Measurements from ENCODE around the gene FOXQ1. TPM values are rescaled to one million over a fixed set of nuclear protein-coding genes. Genes with fewer than 3 reads are reported as not detected.
A peak's percentile ranks its signal among the peaks of the same experiment; 100 is the strongest.

FOXQ1 gene
- total and polyA plus RNA-seq, 2 of the 13 experiments (the other 11 are each of a cell fraction or from before 2014, with no cell fraction given), result 35.2 to 39.8 TPM

DNA sequence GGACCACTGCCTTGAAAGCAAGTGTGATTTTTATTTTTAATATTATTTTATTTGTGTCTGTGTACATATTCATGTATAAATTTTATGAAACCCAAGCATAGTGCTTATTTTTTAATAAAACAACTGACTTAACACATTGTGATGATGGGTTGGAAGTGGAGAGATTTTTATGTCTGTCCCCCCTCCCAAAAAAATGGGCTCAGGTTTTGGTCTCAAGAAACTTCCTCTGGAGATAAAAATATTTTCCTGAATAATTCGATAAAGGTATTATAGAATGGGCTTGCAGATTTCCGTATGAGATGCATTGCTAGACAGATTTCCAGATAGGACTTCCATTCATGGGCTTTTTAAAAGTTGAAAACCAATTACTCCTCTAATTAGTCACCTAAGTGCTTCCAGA lies 2.7 kb downstream of the FOXQ1 start:
- ChIA-PET CTCF (ENCODE audit: low intra/inter-chr PET ratio, low total read pairs) (interaction anchor here (1.0 to 3.6 kb wide), 3 partner anchors 21 to 86 kb away, joined by 3 to 22 read pairs (median 15); no protein-coding TSS in a partner anchor), POLR2A (interaction anchor here (1.5 to 12.0 kb wide), 7 partner anchors 11 to 413 kb away, joined by 3 to 900 read pairs (median 269); no protein-coding TSS in a partner anchor)
- peak overlapping the region; percentile 98 for H3K4me2 ChIP-seq (ENCODE audit: low read depth, low read length)
- H3K27me3 ChIP-seq (ENCODE audit: control insufficient read depth in 1 of 2, insufficient read depth in 2 of 2, low read length in 2 of 2), result no peaks in the 10 kb centered on the region; a peak in 1 of 5 replicates
- peaks cover 37% of the 10 kb centered on the region for H3K79me2 ChIP-seq (ENCODE audit: insufficient read depth, low read length)
- H2AFZ ChIP-seq (ENCODE audit: low read length), result no peak overlapping the region
- DNase-seq (ENCODE audit: low spot score) (no peak), FAIRE-seq (no peak), ATAC-seq (no peak)
- in situ Hi-C loops (cut with HindIII; ENCODE audit: extremely low pct_ligation_motif_present, low pct_unique_long_range_greater_than_20kb), result loop anchor here (5.0 kb wide), 2 partner anchors 47 to 257 kb away; no protein-coding TSS in a partner anchor
- no peaks in the 10 kb centered on the region for H3K36me3 ChIP-seq (replicated peaks in 1 of 2; ENCODE audit: control insufficient read depth in 1 of 2, insufficient read depth in 2 of 2, low read length in 2 of 2)
- 6% methylated on average over 2 of the region's 2 CpGs for WGBS (ENCODE audit: low lambda C conversion rate)
- H3K9ac ChIP-seq (ENCODE audit: insufficient read depth, low read depth, low read length), result peak overlapping the region; percentile 86
- H3K4me1 ChIP-seq (ENCODE audit: insufficient read depth, low read length), result peaks cover 43% of the 10 kb centered on the region
- H3K4me3 ChIP-seq (replicated peaks in 1 of 3; ENCODE audit: insufficient read depth in 1 of 3, low read depth in 2 of 3, low read length in 3 of 3), result peak overlapping the region; percentile 89 to 98 (median 98)
- intact Hi-C loops (cut with micrococcal nuclease; ENCODE audit: unreplicated experiment), result loop anchor here (5.0 kb wide), 2 partner anchors 132 to 182 kb away; no protein-coding TSS in a partner anchor
- BruUV-seq (replicated peaks), result no TSS peak
- peaks cover 15% of the 10 kb centered on the region for H4K20me1 ChIP-seq (ENCODE audit: insufficient read depth, low read length)
- TF ChIP-seq ZNF879 (CRISPR knock-in tag; IDR thresholded peaks at IDR 0.05) (0 out of 2 replicates have a peak, but pooled peaks have one; percentile 10), BRD4 (CRISPR knock-in tag; IDR thresholded peaks at IDR 0.05) (no peak), HNRNPL (IDR thresholded peaks at IDR 0.05; ENCODE audit: low read depth, low read length) (peak; percentile 55; the same call in 1 of the 2 replicates), RELA (CRISPR knock-in tag; IDR thresholded peaks at IDR 0.05) (no peak), NCOA2 (CRISPR knock-in tag; IDR thresholded peaks at IDR 0.05) (0 out of 2 replicates have a peak, but pooled peaks have one; percentile 9), ZBTB42 (CRISPR knock-in tag; IDR thresholded peaks at IDR 0.05) (no peak)
- no peaks in the 10 kb centered on the region for H3K9me3 ChIP-seq (ENCODE audit: low read length)
- H3K27ac ChIP-seq (ENCODE audit: extremely low read length, insufficient read depth, low read length), result peak overlapping the region; percentile 90

DNA sequence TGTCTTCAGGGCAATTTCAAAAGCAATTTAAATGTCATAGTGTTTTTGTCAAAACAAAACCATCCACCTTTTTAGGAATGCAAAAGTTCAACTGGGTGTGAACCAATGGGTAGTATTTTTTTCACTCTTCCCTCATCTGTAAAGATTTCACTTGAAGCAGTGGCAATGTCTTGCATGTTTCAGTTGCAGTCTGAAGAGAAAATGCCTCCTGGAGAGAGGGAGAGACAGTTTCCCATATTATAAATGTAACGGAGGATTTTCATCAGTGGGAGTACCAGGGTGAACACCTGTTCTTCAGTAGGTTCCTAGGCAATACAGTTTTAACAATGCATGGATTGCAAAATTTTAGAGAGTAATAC lies 3.3 kb downstream of the FOXQ1 start:
- in situ Hi-C loops (cut with HindIII; ENCODE audit: extremely low pct_ligation_motif_present, low pct_unique_long_range_greater_than_20kb) (no loop called here), intact Hi-C loops (cut with micrococcal nuclease; ENCODE audit: unreplicated experiment) (no loop called here)
- no TSS peak for BruUV-seq (replicated peaks)
- Histone ChIP-seq H3K9ac (ENCODE audit: insufficient read depth, low read depth, low read length) (peak overlapping the region; percentile 86), H3K36me3 (replicated peaks in 1 of 2; ENCODE audit: control insufficient read depth in 1 of 2, insufficient read depth in 2 of 2, low read length in 2 of 2) (no peaks in the 10 kb centered on the region), H2AFZ (ENCODE audit: low read length) (no peak overlapping the region), H3K4me3 (replicated peaks in 1 of 3; ENCODE audit: insufficient read depth in 1 of 3, low read depth in 2 of 3, low read length in 3 of 3) (peak overlapping the region; percentile 89 to 98 (median 98); a peak in 5 of 6 replicates), H3K4me2 (ENCODE audit: low read depth, low read length) (peak overlapping the region; percentile 98), H3K27ac (ENCODE audit: extremely low read length, insufficient read depth, low read length) (peak overlapping the region; percentile 90), H3K9me3 (ENCODE audit: low read length) (no peaks in the 10 kb centered on the region), H3K79me2 (ENCODE audit: insufficient read depth, low read length) (peaks cover 33% of the 10 kb centered on the region), H4K20me1 (ENCODE audit: insufficient read depth, low read length) (peaks cover 15% of the 10 kb centered on the region), H3K27me3 (ENCODE audit: control insufficient read depth in 1 of 2, insufficient read depth in 2 of 2, low read length in 2 of 2) (no peaks in the 10 kb centered on the region; a peak in 1 of 5 replicates), H3K4me1 (ENCODE audit: insufficient read depth, low read length) (peaks cover 37% of the 10 kb centered on the region)
- ChIA-PET CTCF (ENCODE audit: low intra/inter-chr PET ratio, low total read pairs) (interaction anchor here (3.6 kb wide), 1 partner anchor 20 kb away, joined by 22 read pairs; no protein-coding TSS in a partner anchor), POLR2A (interaction anchor here (1.2 to 12.0 kb wide), 10 partner anchors 10 to 402 kb away, joined by 3 to 900 read pairs (median 81); no protein-coding TSS in a partner anchor)
- no peak for DNase-seq (ENCODE audit: low spot score)
- FAIRE-seq, result peak; percentile 23
- ATAC-seq, result no peak
- 20% methylated on average over 1 of the region's 1 CpG for WGBS (ENCODE audit: low lambda C conversion rate)
- TF ChIP-seq PLRG1 (conservative IDR thresholded peaks at IDR 0.05) (no peak), RBM22 (optimal IDR thresholded peaks at IDR 0.05; ENCODE audit: low read length) (peak; percentile 10), RCOR2 (CRISPR knock-in tag; IDR thresholded peaks at IDR 0.05) (peak; percentile 22; the same call in 1 of the 2 replicates), IRF2 (CRISPR knock-in tag; IDR thresholded peaks at IDR 0.05) (no peak), ZNF224 (CRISPR knock-in tag; IDR thresholded peaks at IDR 0.05) (no peak), ZNF260 (CRISPR knock-in tag; IDR thresholded peaks at IDR 0.05; ENCODE audit: borderline replicate concordance, low read depth) (no peak), MBD4 (IDR thresholded peaks at IDR 0.05; ENCODE audit: borderline replicate concordance, low read length) (0 out of 2 replicates have a peak, but pooled peaks have one; percentile 33)
- TF ChIP-seq, protein P1, sequence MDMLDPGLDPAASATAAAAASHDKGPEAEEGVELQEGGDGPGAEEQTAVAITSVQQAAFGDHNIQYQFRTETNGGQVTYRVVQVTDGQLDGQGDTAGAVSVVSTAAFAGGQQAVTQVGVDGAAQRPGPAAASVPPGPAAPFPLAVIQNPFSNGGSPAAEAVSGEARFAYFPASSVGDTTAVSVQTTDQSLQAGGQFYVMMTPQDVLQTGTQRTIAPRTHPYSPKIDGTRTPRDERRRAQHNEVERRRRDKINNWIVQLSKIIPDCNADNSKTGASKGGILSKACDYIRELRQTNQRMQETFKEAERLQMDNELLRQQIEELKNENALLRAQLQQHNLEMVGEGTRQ (IDR thresholded peaks at IDR 0.05; ENCODE audit: low read depth, low read length), result no peak
- TF ChIP-seq, protein P1 (CRISPR knock-in tag; IDR thresholded peaks at IDR 0.05; ENCODE audit: borderline replicate concordance), result no peak
- TF ChIP-seq, protein P2, sequence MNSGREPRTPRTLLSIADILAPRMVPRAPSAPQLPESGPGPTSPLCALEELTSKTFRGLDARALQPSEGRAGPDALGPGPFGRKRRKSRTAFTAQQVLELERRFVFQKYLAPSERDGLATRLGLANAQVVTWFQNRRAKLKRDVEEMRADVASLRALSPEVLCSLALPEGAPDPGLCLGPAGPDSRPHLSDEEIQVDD (CRISPR knock-in tag; IDR thresholded peaks at IDR 0.05; ENCODE audit: borderline replicate concordance), result no peak
